ENCODE data around the gene CENPV.
A peak's percentile ranks its signal among the peaks of the same experiment; 100 is the strongest.

CENPV gene

GRCh38 chr17:16377941-16378341 is 24.7 kb upstream of the CENPV start:
- no peak for DNase-seq (ENCODE audit: low read depth)
- no peak for TF ChIP-seq CTCF (IDR thresholded peaks at IDR 0.05; ENCODE audit: control insufficient read depth, extremely low read depth, insufficient read depth)
- no peak overlapping the region for H3K4me3 ChIP-seq (ENCODE audit: low read depth, low read length)

DNA sequence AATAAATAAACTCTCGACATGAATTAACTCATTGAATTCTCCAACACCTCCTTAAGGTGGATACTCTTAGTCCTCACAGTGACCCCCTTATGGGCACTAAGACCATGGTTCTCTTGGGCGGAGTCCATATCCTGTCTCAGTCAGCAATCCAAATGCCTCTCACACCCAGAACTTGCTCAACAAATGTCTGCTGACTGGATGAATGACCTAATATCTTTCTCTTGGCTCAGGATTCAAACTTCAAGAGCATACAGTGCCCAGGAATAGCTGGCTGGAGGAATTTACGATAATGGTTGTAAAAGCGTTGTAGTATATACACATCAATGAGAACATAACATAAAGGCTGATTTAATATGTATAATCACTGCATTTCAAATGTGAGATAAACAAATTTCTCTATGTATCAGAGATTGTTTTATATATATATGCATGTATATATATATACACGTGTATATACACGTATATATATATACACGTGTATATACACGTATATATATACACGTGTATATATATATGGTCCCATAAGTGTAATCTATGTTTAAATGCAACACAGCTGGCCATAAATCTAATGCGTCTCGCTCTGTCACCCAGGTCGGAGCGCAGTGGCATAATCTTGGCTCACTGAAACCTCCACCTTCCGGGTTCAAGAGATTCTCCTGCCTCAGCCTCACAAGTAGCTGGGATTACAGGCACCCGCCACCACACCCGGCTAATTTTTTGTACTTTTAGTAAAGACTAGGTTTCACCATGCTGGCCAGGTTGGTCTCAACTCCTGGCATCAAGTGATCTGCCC is 21.1 kb upstream of the CENPV start:
- no peak overlapping the region for H3K4me3 ChIP-seq (ENCODE audit: low read depth, low read length)
- TF ChIP-seq CTCF (IDR thresholded peaks at IDR 0.05; ENCODE audit: control insufficient read depth, extremely low read depth, insufficient read depth), result no peak
- DNase-seq (ENCODE audit: low read depth), result peak; percentile 58

DNA sequence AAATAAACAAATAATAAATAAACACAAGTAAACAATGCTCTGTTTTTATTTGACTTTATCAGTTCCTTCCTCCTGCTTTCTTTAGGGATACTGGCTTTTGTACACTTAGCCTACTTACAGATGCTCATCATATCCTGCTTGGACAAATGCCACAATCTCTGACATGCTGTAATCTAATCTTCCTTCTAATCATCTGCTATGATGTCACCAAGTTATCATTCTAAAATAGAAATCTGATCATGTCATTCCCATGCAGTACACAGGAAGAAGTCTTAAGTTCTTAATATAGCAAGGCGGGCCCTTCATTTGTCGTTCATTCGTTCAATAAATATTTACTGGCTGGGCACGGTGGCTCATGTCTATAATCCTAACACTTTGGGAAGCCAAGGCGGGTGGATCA is 18.5 kb upstream of the CENPV start:
- TF ChIP-seq CTCF (IDR thresholded peaks at IDR 0.05; ENCODE audit: control insufficient read depth, extremely low read depth, insufficient read depth), result no peak
- no peak overlapping the region for H3K4me3 ChIP-seq (ENCODE audit: low read depth, low read length)
- peak; percentile 80 for DNase-seq (ENCODE audit: low read depth)

DNA sequence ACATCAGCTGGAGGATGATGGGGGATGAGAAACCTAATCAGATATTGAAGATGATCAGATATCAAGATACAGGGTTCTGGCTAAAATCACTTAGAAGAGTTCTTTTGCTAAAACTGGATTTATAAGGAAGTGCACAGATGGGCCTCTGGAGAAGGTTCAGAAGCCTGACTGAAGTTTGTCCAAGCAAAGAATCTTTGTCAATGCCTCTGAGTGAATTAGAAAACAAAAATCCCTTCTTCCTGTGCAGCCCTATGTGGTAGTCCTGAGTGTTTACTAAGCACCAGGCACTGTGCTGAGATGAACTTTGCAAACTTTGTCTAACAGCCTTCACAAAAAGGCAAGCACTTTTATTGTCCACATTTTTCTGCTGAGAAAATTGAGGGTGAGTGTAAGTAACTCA is 11.4 kb upstream of the CENPV start:
- H3K4me3 ChIP-seq (ENCODE audit: low read depth, low read length), result no peak overlapping the region
- DNase-seq (ENCODE audit: low read depth), result no peak
- TF ChIP-seq CTCF (IDR thresholded peaks at IDR 0.05; ENCODE audit: control insufficient read depth, extremely low read depth, insufficient read depth), result no peak

- H3K4me3 ChIP-seq (ENCODE audit: low read depth, low read length), result no peak overlapping the region
- peak; percentile 93 for TF ChIP-seq CTCF (IDR thresholded peaks at IDR 0.05; ENCODE audit: control insufficient read depth, extremely low read depth, insufficient read depth)
- no peak for DNase-seq (ENCODE audit: low read depth)
These were observed 10.7 kb upstream of the CENPV start for GRCh38 chr17:16363749-16364536.

DNA sequence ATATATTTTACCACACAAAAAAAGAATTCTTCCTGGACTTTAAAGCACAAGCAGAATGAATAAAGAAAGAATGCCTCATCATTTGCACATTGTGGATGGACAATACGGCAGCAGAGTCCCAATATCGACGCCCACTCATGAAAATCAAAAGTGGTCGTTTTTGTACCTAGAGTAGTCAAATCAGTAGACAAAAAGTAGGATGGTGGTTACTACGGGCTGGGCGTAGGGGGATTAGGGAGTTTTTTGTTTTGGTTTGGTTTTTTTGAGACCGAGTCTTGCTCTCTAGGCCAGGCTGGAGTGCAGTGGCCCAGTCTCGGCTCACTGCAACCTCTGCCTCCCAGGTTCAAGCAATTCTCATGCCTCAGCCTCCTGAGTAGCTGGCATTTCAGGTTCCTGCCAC is 8.6 kb upstream of the CENPV start:
- TF ChIP-seq CTCF (IDR thresholded peaks at IDR 0.05; ENCODE audit: control insufficient read depth, extremely low read depth, insufficient read depth), result no peak
- H3K4me3 ChIP-seq (ENCODE audit: low read depth, low read length), result no peak overlapping the region
- no peak for DNase-seq (ENCODE audit: low read depth)
